Measurements from ENCODE around the gene ADM2.
"Not testable (repeated sequence)": the region's sequence is repeated elsewhere in the genome, so short reads cannot be mapped to it uniquely, and the experiment has no call there.

ADM2 gene

GRCh38 chr22:50507991-50508884 lies 26.9 kb downstream of the ADM2 start, which contains the start of gene NCAPH2:
NCAPH2 (plus strand) TSS chr22:50508224; CDS start chr22:50508338, 114 bp downstream.
- peak; percentile 99 for DNase-seq

GRCh38 chr22:50508897-50509296 lies 27.6 kb downstream of the ADM2 start:
- DNase-seq: no peak

- DNase-seq: no peak
Observed at GRCh38 chr22:50513175-50513574, 31.8 kb downstream of the ADM2 start.

- DNase-seq: no peak
Observed at GRCh38 chr22:50516068-50516467, 34.7 kb downstream of the ADM2 start.

- no peak for DNase-seq
Observed at GRCh38 chr22:50516891-50517290, 35.5 kb downstream of the ADM2 start.

GRCh38 chr22:50517495-50518260 lies 36.3 kb downstream of the ADM2 start:
- no peak for DNase-seq

GRCh38 chr22:50518606-50519005 lies 37.3 kb downstream of the ADM2 start:
- DNase-seq: no peak

GRCh38 chr22:50519151-50519550 lies 37.8 kb downstream of the ADM2 start:
- no peak for DNase-seq

GRCh38 chr22:50520184-50520583 lies 38.8 kb downstream of the ADM2 start:
- not testable (repeated sequence) for DNase-seq

- no peak for DNase-seq
Observed at GRCh38 chr22:50520826-50521453, 39.6 kb downstream of the ADM2 start.

- no peak for DNase-seq
Observed at GRCh38 chr22:50521710-50522109, 40.4 kb downstream of the ADM2 start.

- no peak for DNase-seq
Observed at GRCh38 chr22:50522208-50522805, 41.0 kb downstream of the ADM2 start.

GRCh38 chr22:50522806-50523438 lies 41.6 kb downstream of the ADM2 start:
- DNase-seq: no peak

GRCh38 chr22:50523458-50523805 lies 42.1 kb downstream of the ADM2 start:
- DNase-seq: no peak

GRCh38 chr22:50523806-50524675 lies 42.7 kb downstream of the ADM2 start:
- no peak for DNase-seq

GRCh38 chr22:50524676-50525103 lies 43.3 kb downstream of the ADM2 start:
- DNase-seq: no peak

- peak; percentile 97 to 98 for DNase-seq
Observed at GRCh38 chr22:50525104-50525857, 43.9 kb downstream of the ADM2 start, which contains the start of gene SCO2. SCO2 (minus strand) TSS chr22:50525598; CDS start chr22:50524411, 1,187 bp downstream.

GRCh38 chr22:50525858-50526107 lies 44.4 kb downstream of the ADM2 start:
- no peak for DNase-seq

- peak; percentile 78 to 84 for DNase-seq
Observed at GRCh38 chr22:50526108-50526833, 44.9 kb downstream of the ADM2 start.

Data from stimulated activated CD4-positive, alpha-beta T cell treated with anti-CD3 and anti-CD28 coated beads, Interleukin-2, amount 100 ng/mL, for 48 hours (primary cell).